ENCODE results near the gene GDPGP1.
"Not testable (repeated sequence)": the region's sequence is repeated elsewhere in the genome, so short reads cannot be mapped to it uniquely, and the experiment has no call there.

Gene GDPGP1

GRCh38 chr15:90227336-90227735, 6.7 kb upstream of the GDPGP1 start:
- DNase-seq, result no peak

GRCh38 chr15:90227816-90228772, 5.9 kb upstream of the GDPGP1 start:
- DNase-seq, result no peak

- no peak for DNase-seq
These were observed 5.0 kb upstream of the GDPGP1 start for GRCh38 chr15:90228960-90229359.

- no peak for DNase-seq
These were observed 3.9 kb upstream of the GDPGP1 start for GRCh38 chr15:90230071-90230494.

- no peak for DNase-seq
These were observed 3.4 kb upstream of the GDPGP1 start for GRCh38 chr15:90230610-90231009.

GRCh38 chr15:90231028-90232017, 2.7 kb upstream of the GDPGP1 start:
- peak; percentile 35 for DNase-seq

GRCh38 chr15:90232196-90232595, 1.8 kb upstream of the GDPGP1 start:
- no peak for DNase-seq

GRCh38 chr15:90232941-90233386, 1.0 kb upstream of the GDPGP1 start:
- no peak for DNase-seq

- peak; percentile 22 for DNase-seq
These were observed 468 bp upstream of the GDPGP1 start, which contains the start of gene CIB1 for GRCh38 chr15:90233387-90234095. TSS of gene CIB1 (minus strand) at chr15:90233941. CDS start at chr15:90233885, 56 bp downstream.

GRCh38 chr15:90239371-90239770, 5.4 kb downstream of the GDPGP1 start:
- DNase-seq, result no peak

GRCh38 chr15:90240856-90241255, 6.8 kb downstream of the GDPGP1 start:
- DNase-seq, result no peak

GRCh38 chr15:90241343-90242192, 7.6 kb downstream of the GDPGP1 start:
- DNase-seq, result no peak

GRCh38 chr15:90243943-90244639, 10.1 kb downstream of the GDPGP1 start:
- DNase-seq, result no peak

- DNase-seq, result no peak
These were observed 14.8 kb downstream of the GDPGP1 start for GRCh38 chr15:90248789-90249202.

GRCh38 chr15:90249203-90249863, 15.3 kb downstream of the GDPGP1 start, which contains the start of gene TTLL13:
TSS of gene TTLL13 (plus strand) at chr15:90249556. CDS start at chr15:90250631, 1,075 bp downstream.
- DNase-seq, result peak; percentile 39

GRCh38 chr15:90257776-90258175, 23.8 kb downstream of the GDPGP1 start:
- DNase-seq, result no peak

GRCh38 chr15:90259524-90259923, 25.5 kb downstream of the GDPGP1 start:
- no peak for DNase-seq

- DNase-seq, result not testable (repeated sequence)
These were observed 26.7 kb downstream of the GDPGP1 start for GRCh38 chr15:90260731-90261130.

GRCh38 chr15:90261811-90262210, 27.8 kb downstream of the GDPGP1 start:
- no peak for DNase-seq

GRCh38 chr15:90262426-90262825, 28.4 kb downstream of the GDPGP1 start:
- DNase-seq, result no peak

All from NCI-H2029 treated with DMSO at 0.1 percent for 48 hours (cell line).